Stimulated activated CD8-positive, alpha-beta memory T cell treated with anti-CD3 and anti-CD28 coated beads, Interleukin-12 subunit alpha, Interleukin-12 subunit beta, amount 100 ng/mL, for 1 hour (primary cell): ENCODE results near the gene DTX3.
"Not testable (repeated sequence)": the region's sequence is repeated elsewhere in the genome, so short reads cannot be mapped to it uniquely, and the experiment has no call there.

Experiments
- DNase-seq: peaks from one replicate; pipeline ENCODE4 v3.0.0-alpha.2; 2020; ENCODE audit warnings: low read depth

DTX3 gene

DNA sequence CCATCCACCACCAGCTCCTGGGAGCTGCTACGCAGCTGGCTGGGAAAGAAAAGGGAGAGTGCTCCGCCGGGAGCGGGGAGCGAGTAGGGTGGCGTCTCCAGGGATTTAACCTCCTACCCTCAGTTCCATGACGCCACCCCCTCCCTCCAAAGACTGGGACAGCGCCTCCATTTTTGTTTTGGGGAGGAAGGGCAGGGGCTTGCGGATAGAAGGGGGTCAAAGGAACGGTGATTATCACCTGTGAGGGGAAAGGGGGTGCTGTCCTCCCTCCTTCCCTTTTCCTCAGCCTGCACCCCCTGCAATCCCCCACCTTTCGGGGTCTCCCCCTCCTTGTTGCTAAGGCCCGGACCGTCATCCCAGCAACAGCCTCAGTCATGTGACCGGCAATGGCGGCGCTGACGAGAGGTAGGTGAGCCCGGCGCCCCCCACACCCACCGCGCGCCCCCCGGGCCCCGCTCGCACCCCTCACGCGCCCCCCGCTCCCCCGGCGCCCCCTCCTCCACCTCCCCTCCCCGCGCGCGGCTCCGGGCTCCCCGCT, at the start of gene DTX3:
DTX3 (plus strand) TSS at position 371 of the 538 bp plus-strand sequence. CDS start 1,694 bp downstream, outside the sequence.
- no peak for DNase-seq

DNA sequence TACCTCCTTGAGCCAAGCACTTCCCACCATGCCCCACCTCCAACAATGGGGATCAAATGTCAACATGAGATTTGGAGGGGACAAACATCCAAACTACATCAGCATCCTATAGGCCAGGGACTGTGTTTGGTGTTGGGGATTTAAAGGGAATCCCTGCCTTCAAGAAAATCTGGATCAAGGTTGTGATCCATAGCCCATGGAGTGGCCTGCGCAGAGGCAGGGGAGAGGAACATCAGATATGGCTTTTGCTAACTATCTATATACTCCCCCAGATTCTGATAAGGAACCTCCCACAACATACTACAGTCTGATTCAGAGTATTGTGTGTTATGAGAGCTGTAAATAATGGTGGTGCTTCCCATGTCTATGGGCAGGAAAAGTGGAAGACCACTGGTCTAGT, 49.7 kb upstream of the DTX3 start:
- DNase-seq, result no peak

GRCh38 chr12:57558864-57559263, 45.8 kb upstream of the DTX3 start:
- DNase-seq, result no peak

DNA sequence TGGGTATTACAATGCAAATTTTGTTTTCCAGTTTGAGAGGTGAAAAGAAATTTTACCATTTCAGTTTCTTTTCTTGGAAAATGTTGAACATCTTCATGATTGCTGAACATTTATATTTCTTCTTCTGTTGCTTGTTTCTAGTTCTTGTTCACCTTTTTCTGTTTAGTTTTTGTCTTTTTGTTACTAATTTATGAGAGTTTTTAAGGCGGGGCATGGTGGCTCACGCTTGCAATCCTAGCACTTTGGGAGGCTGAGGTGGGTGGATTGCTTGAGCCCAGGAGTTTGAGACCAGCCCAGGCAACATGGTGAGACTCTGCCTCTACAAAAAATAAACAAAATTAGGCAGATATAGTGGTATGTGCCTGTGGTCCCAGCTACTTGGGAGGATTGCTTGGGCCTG, 44.1 kb upstream of the DTX3 start:
- DNase-seq, result no peak

DNA sequence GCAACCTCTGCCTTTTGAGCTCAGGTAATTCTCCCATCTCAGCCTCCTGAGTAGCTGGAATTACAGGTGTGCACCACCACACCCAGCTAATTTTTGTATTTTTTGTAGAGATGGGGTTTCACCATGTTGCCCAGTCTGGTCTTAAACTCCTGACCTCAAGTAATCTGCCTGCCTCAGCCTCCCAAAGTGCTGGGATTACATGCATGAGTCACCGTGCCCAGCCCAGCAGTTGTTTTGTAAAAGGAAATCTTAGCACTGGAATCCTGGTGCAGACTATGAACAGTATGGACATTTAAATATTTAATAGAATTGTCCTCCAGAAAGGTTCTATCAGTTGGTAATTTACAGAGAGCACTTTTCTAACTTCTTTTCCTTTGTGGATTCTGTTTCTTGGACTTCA, 43.5 kb upstream of the DTX3 start:
- not testable (repeated sequence) for DNase-seq

GRCh38 chr12:57563358-57563757, 41.3 kb upstream of the DTX3 start:
- no peak for DNase-seq

- DNase-seq, result no peak
Observed at GRCh38 chr12:57564178-57564740, 40.4 kb upstream of the DTX3 start.

- DNase-seq, result no peak
Observed at GRCh38 chr12:57568838-57569237, 35.8 kb upstream of the DTX3 start.

DNA sequence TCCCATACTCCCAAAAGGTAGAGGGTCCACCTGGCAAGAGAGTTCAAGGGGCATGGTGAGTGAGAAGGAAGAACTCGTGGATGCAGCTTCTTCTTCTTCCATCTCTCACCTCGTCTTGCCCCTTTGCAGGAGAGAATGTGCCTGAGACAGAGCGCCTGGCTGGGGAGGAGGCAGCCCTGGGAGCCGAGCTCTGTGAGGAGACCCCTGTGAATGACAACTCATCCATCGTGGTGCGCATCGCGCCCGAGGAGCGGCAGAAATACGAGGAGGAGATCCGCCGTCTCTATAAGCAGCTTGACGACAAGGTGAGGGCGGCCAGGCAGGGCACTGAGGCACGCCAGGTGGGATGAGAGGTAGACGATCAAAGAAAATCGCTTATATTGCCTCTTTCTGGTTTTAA, 34.8 kb upstream of the DTX3 start:
- no peak for DNase-seq

GRCh38 chr12:57570438-57570837, 34.2 kb upstream of the DTX3 start:
- DNase-seq, result not testable (repeated sequence)

GRCh38 chr12:57571926-57572762, 32.5 kb upstream of the DTX3 start:
- no peak for DNase-seq

DNA sequence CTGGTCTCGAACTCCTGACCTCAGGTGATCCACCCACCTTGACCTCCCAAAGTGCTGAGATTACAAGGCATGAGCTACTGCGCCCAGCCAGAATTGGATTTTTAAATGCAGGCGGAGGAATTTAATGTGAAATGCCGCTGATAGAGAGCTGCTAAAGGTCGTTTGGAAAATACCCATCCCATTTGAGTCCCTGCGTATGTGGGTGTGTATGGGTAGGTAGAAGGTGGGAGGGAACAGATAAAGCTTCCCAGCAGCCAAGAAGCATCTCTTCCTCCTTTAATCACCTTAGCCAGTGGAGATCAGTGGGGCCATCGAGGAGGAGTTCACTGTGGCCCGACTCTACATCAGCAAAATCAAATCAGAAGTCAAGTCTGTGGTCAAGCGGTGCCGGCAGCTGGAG, 29.8 kb upstream of the DTX3 start:
- DNase-seq, result no peak

- no peak for DNase-seq
Observed at GRCh38 chr12:57575771-57576612, 28.6 kb upstream of the DTX3 start.

DNA sequence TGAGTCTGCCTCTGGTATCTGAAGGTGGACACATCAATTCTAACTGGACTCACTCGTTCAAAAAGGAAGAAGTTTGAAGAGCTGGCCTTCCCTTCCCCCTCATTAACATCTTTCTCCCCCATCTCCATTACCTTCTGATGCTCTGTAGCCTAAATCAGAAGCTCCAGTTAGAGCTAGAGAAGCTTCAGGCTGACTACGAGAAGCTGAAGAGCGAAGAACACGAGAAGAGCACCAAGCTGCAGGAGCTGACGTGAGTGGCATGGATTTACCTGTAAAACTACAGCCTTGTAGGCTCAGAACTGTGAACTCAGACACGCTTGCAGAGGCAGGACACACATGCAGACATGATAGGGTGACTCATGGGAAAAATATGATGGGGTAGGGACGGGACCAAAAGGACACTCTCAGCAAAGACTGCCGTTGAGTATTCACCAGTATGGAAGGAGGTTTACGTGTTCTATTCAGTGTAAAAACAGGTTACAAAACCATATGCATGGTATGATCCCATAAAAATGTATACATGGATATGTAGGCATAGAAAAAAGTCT, 27.9 kb upstream of the DTX3 start:
- no peak for DNase-seq

DNA sequence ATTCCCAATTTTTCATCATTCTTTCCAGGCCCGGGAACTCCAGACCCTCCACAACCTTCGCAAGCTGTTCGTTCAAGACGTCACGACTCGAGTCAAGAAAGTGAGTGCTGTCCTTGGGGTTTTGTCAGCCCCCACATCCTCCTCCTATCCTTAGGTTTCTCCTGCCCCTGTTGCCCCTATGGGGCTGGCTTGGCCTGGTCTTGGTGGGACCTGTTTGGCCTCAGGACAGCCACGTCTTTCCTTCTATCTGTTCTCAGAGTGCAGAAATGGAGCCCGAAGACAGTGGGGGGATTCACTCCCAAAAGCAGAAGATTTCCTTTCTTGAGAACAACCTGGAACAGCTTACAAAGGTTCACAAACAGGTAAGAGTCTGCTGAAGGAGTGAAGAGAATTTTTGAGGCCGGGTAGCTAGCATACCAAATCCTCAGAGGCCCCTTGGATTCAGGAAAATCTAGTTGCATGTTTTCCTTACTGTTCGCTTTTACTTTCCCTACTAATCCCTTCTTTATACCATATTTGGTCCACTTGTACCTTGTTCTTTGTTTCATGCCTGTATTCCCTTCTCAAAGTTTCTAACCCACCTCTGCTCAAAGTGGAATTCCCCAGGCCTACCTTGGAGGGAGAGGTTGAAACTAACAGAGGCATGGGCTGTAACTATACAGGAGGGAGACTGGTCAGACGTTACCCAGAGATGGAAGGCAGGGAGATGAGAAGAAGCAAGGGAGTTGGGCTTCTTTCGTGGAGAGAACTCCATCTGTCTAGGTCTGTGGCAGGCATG, 26.5 kb upstream of the DTX3 start:
- DNase-seq, result no peak

GRCh38 chr12:57579011-57579410, 25.6 kb upstream of the DTX3 start:
- DNase-seq, result no peak

DNA sequence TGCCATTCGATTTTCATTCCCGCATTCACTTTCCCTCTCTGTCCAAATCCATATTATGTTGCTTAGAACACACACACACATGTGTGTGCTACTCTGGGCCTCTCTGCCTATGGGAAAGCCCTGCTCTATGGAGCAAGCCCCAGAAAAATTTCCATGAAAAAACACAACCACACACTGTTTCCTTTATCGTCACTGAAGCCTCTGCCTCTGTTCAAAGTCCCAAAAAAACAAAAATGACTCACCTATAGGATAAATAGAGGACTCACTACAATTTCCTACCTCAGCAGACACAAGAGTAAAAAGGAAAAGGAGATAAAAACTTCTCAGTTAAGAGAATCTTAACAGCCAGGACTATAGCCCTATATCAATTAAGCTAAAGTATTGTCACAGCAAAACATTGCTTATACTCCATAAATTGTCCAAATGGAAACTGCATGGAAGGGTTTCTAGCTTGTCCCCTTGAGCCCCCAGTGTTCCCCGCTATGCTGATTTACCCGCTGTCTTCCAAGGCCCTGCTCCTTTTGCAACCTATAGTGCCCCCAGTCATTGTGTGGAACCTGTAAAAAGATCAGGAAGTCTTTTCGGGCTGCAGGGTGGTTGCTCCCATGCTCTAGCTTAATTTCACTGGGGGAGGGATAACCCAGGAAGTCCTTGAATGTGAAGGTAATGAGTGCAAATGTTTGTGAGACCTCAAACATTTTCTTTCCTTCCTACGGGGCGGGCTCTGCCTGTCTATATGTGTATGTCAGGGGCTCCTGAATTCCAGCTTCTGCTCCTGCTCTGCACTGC, 24.8 kb upstream of the DTX3 start:
- DNase-seq, result no peak

DNA sequence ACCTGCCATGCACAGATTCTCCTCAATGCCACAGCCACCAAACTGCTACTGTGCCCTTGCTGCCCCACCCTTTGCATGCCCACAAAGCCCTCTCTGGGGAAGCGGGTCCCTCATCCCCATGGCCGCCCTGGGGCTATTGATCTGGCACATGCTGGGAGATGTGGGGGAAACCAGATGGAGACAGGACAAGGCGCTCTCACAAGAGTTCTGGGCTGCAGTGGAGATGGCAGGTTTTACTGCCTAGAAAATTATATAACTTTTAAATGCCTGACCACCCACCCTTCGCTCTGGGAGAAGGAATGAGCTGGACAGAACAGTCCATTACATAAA, 24.2 kb upstream of the DTX3 start:
- no peak for DNase-seq

DNA sequence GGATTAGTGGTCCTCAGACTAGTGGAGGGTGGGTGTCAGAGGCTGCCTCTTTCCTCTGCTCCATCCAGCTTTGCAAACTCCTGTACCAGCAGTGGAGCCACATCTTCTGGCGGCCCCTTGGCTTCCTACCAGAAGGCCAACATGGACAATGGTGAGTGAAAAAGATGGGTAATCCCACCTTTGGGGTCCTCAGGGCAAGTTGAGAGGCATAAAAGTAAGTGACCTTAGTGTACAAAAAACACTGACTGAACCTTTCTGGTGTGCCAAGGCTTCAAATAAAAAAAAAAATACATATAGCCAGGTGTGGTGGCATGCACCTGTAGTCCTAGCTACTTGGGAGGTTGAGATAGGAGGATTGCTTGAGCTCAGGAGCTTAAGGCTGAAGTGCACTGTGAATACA, 22.8 kb upstream of the DTX3 start:
- DNase-seq, result no peak

GRCh38 chr12:57582440-57582839, 22.2 kb upstream of the DTX3 start:
- no peak for DNase-seq
